Activated gamma-delta T cell (primary cell): ENCODE measurements around the gene CTNNA3.

Experiments used
- DNase-seq: peaks from one replicate; lab custom pipeline; 2025; lab: John Stamatoyannopoulos, UW

Gene CTNNA3

GRCh38 chr10:67665491-67665890 is 30.5 kb downstream of the CTNNA3 start:
- DNase-seq = no peak

GRCh38 chr10:67664942-67665341 is 31.1 kb downstream of the CTNNA3 start:
- no peak for DNase-seq

GRCh38 chr10:67663449-67664087 is 32.4 kb downstream of the CTNNA3 start:
- DNase-seq = no peak

GRCh38 chr10:67662415-67662814 is 33.6 kb downstream of the CTNNA3 start:
- no peak for DNase-seq

- no peak for DNase-seq
Measured at GRCh38 chr10:67659497-67659896, 36.5 kb downstream of the CTNNA3 start.

GRCh38 chr10:67657775-67658174 is 38.2 kb downstream of the CTNNA3 start:
- DNase-seq = no peak

- no peak for DNase-seq
Measured at GRCh38 chr10:67650558-67650957, 45.4 kb downstream of the CTNNA3 start.

GRCh38 chr10:67648613-67649229 is 47.3 kb downstream of the CTNNA3 start:
- no peak for DNase-seq

GRCh38 chr10:67630904-67631303 is 65.1 kb downstream of the CTNNA3 start:
- DNase-seq = no peak

- DNase-seq = no peak
Measured at GRCh38 chr10:67629461-67629971, 66.5 kb downstream of the CTNNA3 start.

GRCh38 chr10:67622984-67623383 is 73.0 kb downstream of the CTNNA3 start:
- no peak for DNase-seq

- DNase-seq = no peak
Measured at GRCh38 chr10:67622511-67622910, 73.5 kb downstream of the CTNNA3 start.

- no peak for DNase-seq
Measured at GRCh38 chr10:67621834-67622233, 74.2 kb downstream of the CTNNA3 start.

GRCh38 chr10:67618116-67618515 is 77.9 kb downstream of the CTNNA3 start:
- DNase-seq = no peak

GRCh38 chr10:67612577-67613537 is 83.1 kb downstream of the CTNNA3 start:
- DNase-seq = no peak

- DNase-seq = no peak
Measured at GRCh38 chr10:67612176-67612575, 83.8 kb downstream of the CTNNA3 start.

- DNase-seq = no peak
Measured at GRCh38 chr10:67609996-67610793, 85.8 kb downstream of the CTNNA3 start.

- DNase-seq = no peak
Measured at GRCh38 chr10:67608001-67608400, 88.0 kb downstream of the CTNNA3 start.

GRCh38 chr10:67607472-67607871 is 88.5 kb downstream of the CTNNA3 start:
- DNase-seq = no peak

- no peak for DNase-seq
Measured at GRCh38 chr10:67606572-67606971, 89.4 kb downstream of the CTNNA3 start.

- DNase-seq = no peak
Measured at GRCh38 chr10:67603701-67604100, 92.3 kb downstream of the CTNNA3 start.

- DNase-seq = no peak
Measured at GRCh38 chr10:67603086-67603485, 92.9 kb downstream of the CTNNA3 start.
